NCI-H2227 (cell line): Measurements from ENCODE around the gene SPEG.

Source experiments
- DNase-seq: peaks from one replicate; lab custom pipeline; 2025; ENCODE audit not compliant: unreplicated experiment; lab: John Stamatoyannopoulos, UW

The SPEG gene

DNA sequence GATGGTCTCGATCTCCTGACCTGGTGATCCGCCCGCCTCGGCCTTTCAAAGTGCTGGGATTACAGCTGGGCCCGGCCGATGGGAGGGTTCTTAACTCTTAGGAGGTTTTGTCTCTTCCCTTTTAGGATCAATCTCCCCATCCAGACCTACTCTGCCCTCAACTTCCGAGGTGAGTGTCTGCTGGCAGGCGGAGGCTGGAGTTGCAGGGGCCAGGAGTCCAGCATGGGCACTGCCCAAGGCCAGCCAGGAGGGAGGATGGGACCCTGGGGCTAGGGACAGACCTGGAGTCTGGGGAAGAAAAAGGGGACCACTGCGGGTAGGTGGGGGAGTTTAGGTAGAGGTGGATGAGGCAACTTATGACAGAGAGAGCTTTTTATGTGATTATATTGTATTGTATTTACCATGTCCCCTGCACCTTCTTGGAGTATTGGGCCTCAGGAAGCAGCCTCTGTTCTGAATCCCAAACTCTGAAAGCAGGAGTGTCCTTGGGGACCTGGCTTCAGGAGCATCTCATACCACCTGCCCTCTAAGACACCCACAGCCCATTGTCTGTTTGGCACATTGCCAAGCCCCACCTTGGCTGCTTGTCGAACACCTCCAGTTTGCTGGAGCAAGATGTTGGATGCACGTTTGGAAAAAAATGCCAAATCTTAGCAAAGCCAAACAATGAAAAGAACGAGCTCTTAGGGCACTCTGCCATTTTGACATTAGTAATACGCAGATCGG, 10.8 kb upstream of the SPEG start:
- no peak for DNase-seq

DNA sequence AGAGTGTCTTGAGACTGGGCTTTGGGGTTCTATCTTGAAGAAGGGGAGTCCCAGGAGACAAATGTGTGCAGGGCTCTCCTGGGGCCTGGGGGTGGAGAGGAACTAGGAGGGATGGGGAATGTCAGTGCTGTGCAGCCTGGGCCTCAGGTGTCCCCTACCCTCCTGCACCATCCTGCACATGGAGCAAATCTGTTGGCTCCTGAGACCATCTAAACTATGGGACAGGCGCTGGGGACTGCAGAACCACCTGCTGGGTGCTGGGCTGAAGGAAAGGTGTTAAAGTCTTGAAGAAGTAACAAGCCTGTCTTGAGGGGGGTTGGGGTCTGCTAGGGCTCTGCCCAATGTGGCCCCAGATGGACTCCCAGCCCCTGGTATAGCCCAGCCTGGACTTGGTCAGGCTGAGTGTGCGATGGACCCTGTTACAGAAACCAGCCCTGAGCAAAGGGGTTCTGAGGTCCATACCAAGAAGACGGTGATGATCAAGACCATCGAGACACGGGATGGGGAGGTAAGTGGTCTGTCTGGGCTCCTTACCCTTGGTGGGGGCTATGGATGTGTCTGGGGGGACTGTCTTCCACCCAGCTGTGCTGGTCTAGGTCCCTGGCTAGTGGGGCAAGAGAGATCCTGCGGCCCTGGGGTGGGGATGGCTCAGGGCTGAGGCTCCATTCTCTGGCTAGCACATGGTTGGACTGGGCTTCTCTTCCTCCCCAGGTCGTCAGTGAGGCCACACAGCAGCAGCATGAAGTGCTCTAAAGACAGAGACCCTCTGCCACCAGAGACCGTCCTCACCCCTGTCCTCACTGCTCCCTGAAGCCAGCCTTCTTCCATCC, 9.2 kb upstream of the SPEG start:
- no peak for DNase-seq

DNA sequence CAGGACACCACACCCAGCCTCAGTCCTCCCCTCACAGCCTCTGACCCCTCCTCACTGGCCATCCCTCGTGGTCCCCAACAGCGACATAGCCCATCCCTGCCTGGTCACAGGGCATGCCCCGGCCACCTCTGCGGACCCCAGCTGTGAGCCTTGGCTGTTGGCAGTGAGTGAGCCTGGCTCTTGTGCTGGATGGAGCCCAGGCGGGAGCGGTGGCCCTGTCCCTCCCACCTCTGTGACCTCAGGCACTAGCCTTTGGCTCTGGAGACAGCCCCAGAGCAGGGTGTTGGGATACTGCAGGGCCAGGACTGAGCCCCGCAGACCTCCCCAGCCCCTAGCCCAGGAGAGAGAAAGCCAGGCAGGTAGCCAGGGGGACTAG, 8.6 kb upstream of the SPEG start:
- no peak for DNase-seq

DNA sequence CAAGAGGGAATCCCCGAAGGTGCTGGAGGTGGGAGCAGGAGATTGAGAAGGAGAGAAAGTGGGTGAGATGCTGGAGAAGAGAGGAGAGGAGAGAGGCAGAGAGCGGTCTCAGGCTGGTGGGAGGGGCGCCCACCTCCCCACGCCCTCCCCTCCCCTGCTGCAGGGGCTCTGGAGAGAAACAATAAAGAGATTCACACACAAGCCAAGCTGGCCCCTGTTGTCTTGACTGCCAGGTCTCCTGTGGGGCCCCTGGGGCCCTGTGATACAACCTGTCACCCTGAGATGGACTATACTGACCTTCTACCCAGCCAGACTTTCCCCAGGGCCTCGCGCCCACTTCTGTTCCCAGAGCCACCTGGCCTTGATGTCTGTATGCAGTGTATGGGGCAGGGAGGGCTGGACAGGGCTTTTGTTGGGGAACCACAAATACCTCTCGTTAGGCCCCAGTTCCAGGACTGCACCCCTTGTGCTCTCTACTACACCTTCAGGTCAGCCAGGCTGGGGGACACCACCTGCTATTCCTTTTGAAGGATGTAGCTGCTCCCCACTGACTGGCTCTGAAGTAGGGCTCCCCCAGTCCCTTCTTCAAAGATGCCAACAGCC, 8.0 kb upstream of the SPEG start:
- DNase-seq = no peak

DNA sequence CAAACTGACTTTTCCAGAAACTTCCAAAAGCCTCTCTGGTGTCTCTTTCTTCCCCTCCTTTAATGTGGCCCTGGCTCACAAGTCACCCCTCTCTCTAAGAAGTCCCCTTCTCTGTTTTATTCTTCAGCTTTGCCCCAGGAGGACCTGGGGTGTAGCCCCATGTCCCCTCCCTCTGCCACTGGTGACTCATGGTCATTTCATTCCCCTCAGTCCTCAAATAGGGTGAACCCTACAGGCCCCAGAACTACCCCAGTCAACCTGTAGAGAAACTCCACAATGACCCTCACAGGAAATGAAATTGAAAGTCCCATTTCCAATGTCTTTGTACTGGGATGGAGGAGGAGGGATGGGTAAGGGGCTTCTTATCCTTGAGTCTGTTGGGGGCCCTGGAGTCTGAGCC, 6.2 kb upstream of the SPEG start:
- no peak for DNase-seq

DNA sequence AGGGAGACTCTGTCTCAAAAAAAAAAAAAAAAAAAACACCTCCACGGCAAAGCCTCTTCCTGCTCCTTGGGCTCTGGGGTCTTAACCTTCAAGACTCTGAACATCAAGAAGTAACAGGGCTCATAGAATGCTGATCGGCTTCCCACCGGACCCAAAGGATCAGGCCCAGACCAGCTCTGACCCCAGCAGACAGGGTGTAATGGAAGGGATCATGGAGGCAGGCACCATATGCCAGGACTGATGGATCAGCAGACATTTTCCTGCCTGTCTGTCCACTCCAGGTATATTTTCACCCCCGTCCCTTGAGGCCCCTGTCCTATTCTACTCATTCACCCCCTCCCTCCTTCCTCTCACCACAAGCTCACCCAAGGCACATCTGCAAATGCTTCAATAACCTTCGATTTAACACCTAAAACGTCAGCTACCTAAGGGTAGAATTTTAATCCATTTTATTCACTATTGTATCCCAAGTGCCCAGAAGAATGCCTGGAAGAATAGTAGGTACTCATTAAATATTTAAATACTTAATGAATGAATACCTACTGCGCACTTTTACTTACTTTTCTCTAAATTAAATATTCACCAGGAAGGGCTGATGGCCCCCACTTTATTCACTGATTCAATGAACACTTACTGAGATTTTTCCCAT, 4.6 kb upstream of the SPEG start:
- no peak for DNase-seq

DNA sequence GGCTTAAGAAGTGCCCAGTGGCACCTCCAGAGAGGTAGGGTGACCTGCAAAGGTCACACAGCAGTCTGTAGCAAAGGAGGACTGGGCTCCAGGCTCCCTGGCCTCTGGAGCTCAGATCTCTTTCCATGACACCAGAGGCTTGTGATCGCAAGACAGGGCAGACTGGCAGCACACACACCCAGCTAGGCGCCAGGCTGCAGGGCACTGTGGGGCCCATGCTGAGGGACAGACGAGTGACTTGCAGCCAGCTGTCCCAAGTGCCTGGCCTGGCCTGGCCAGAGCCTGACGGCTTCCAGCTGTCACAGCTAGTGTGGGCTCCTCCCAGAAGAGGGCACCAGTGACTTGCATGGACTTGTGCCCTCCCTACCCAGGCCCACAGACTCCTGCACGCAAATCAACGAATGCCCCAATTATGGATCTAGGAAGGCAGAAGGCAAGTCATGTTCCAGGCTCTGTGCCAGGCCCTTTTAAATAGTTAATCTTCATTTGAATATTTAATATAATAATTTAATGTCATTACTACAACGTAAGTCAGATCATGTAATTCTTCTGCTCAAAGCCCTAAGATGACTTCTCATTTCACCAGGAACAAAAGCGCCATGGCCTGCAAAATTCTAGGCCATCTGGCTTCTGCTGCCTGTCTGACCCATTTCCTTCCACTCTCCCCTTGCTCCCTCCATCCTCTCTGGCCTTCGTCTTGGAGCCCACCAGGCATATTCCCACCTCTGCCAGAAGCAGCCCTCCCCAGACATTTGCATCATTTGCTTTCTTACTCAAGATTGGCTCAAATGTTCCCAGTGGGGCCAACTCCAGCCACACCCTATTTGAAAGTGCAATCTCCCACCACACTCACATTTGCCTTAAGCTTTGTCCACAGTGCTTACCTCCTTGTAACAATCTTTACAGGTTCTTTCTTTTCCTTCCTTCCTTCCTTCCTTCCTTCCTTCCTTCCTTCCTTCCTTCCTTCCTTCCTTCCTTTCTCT, 3.7 kb upstream of the SPEG start:
- DNase-seq = peak; percentile 25

DNA sequence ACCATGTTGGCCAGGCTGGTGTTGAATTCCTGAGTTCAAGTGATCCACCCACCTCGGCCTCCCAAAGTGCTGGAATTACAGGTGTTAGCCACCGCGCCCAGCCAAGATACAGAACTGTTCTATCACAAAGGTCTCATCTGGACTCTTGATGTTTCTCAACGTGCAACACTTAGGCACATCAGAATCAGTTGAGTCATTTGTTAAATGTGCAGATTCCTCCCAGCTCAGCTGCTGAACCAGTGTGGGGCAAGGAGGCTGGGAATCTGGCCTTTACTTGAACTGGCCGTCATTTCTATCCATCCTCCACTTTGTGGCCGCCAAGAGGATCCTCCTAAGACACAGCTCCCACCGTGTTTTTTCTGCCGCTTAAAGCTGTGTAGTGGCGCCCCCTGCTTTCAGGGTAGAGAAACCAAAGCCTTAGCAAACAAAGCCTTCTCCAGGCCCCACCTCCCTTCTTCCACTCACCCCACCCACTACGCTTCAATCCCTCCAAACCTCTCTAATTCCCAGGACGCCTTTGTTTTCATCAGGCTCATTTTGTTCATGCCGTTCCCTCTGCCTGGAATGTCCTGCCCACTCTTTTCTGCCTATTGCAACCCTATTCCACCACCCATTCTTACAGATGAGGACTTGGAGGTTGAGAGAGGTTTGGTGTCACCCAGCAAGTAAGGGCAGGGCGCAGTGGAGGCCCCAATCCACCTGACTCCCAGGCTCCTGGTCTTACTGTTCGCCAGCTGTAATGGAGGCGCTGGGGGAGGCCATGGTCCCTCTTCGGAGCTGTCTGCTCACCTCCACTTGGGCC, 776 bp upstream of the SPEG start:
- DNase-seq = peak; percentile 37

DNA sequence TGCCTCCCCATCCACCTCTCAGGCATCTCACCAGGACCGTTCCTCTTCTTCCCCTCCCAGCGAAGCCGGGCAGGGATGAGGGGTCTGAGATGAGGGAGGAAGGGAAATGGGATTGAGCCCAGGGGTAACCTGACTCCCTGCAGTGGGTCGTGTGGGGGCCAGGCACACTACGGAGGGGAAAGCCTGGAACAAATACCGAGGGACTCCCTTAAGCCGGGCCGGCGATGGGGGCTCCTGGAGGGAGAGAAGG, 250 bp upstream of the SPEG start:
- no peak for DNase-seq

DNA sequence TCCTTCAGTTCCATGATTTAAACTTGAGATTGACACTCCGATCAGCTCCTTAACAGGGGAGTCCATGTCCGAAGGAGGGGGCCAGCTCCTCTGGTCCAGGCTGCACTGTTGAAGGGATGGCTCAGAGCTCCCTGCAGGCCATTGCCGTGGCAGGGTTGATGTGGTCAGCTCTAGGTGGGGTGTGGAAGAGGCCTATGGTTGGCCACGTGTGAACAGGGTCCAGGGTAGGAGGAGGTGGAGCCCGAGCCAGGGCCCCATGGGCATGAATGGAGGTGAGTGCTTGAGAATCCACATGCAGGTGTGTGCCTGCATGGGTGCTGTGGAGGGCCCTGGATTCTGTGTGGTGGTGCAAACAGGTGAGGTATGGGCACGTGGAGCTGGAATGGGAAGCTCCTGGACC, 1.1 kb downstream of the SPEG start:
- no peak for DNase-seq

DNA sequence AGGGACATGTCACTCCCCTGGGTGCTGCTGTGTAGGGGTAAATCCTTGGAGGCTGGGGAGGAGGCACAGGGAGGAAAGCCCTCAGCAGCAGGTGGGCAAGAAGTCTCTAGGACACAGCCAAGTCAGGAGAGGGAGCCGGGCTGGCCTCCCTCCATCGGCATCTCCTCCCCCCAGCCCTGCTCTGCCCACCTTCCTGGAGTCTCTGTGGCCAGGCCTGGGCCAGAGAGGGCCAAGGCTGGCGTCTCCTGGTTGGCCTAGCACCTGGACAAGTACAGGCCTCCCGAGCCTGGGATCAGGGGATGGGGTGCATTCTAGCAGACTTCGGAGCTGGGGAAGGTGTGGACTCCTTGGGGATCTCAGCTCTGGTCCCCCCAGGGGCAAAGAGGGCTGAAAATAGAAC, 1.8 kb downstream of the SPEG start:
- DNase-seq = no peak

DNA sequence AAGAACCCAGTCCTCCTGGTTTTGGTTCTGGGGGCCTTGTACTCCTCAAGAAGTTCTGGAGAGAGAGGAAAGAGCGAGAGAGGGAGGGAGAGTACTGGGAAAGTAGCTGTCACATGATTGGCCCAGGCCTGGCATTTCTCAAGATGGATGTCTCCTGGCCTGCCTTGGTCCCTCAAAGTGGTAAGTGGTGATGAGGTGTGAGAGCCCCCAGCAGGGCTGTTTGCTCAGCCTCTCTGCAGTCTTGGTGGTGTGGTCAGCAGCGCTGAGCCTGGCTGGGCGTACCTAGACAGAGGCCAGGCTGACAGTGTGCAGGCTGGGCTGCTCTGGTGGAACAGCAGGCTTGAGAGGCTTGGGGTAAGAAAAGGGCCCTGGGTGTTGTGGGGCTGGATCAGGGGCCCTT, 2.5 kb downstream of the SPEG start:
- no peak for DNase-seq

DNA sequence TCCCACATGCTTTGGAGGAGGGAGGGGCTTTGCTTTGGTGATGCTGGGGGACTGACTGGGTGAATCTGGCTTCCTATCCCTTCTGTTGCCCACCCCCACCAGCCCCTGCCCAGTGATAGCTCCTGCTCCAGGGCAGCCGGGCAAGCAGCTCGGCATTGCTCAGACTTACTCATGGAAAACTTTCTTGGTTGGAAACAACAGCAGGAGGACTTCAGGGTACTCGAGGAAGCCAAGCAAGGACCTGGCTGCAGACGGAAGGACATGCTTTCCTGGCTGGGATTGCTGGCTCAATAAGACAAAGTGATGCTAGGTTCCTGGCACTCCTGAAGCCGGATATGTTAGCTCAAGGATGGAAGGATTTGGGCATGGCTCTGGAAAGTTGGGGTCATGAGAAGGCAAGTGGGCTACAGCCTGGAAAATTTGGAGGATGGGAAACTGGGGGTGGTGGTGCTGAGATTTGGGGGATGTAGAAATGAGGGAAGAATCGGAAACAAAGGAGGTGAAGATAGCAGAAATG, 3.1 kb downstream of the SPEG start:
- no peak for DNase-seq

DNA sequence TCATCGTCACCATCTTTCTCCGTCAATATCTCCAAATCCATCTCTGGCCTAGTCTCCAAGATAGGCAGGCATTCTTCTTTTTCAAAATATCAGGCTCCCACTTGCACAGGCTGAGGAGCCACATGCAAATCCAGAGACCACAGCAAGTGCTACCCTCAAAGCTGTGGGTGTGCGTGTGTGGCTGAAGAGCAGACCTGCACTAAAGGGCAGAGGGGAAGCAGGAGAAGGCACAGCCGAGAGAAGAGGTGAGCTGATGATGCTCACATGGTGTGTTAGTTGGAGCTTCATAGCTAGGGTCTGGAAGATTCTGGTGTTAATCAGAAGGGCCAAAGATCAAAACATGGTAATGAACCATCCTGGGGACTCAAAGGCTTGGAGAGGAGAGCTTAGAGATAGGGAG, 3.8 kb downstream of the SPEG start:
- DNase-seq = no peak

DNA sequence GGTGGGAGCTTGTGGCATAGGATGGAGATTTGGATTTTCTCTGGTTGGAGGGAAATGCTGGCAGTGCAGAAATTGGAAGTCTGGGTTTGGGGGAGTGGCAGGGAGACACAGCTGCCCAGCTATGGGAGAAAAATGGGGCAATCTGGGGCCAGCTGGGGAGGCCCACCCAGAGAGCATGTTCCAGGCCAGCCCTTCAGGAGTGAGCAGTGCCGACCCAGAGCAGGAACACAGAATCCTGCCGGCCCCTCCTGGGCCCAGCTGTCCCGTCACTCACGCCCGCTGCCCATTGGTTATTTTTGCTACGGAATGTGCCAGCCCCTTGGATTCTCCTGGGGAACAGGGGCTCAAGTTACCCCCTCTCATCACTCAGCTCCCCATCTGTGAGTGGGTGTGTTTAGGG, 4.9 kb downstream of the SPEG start:
- no peak for DNase-seq

DNA sequence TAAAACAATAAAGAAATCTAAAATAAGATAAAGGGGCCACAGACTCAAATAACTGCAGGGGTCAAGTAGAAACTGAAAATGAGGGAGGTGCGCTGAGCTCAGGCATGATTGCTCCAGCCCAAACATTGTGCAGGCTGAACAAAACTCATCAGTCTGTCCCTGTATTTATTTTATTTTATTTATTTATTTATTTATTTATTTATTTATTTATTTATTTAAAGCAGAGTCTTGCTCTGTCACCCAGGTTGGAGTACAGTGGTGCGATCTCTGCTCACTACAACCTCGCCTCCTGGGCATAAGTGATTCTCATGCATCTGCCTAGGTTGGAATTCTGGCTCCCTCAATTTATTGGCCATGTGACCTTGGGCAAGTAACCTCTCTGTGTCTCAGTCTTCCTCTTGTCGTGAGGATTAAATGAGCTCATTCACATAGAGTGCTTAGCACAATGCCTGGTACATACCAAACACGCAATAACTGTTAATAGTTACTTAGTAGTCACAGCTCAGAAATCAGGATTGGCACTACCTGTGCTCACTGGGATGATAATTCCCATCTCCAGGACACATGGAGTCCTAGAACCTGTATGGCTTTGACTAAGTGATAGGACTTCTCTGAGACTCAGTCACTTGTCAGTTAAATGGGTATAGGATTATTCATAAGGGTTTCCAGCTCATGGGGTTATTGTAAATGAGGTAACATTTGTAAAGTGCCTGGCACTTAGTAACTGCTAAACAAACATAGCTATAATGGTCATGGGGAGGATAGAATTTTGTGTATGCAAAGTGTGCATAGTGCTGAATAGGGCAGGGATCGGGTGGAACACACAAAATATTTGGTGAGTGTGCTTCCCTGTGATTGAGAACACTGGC, 6.0 kb downstream of the SPEG start:
- no peak for DNase-seq

DNA sequence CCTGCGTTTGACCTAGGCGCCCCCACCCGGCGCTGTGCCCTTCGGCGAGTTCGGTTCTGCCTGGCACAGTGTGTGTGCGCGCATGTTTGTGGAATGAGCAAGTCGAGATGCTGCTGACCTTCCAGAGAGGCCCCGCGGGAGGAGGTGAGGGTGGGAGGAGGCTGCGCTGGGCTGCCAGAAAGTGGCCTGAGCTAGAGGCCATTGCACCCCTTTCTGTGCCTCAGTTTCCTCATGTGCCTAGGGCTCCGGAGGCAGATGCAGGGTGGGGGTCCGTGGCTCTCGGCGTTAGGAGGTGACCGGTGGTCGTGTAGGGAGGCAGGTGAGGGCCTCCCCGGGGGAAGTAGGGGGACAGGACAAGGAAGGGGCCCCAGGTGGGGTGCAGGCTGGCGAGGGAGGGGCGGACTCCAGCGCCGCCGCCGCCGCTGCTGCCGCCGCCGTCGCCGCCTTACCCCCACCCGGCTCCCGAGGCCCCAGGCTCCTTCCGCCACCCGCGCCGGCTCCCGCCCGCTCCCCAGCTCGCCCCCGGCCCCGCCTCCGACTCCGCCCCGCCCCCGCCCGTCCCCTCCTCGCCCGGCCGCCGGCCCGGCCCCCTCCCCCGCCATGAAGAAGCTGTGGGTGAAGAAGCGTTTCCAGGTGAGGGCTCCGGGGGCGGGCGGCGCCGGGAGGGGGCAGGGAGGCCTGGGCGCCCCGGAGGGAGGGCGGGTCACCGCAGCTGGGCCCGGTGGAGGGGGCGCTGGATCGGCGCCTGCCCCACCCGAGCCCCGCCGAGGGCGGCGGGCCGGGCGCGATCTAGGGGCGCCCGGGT, 7.0 kb downstream of the SPEG start:
- DNase-seq = peak; percentile 74
